HG02759 (cell line): Measurements from ENCODE around the gene MBLAC1.
A peak's percentile ranks its signal among the peaks of the same experiment; 100 is the strongest.

Experiments used
- ATAC-seq: cut with Tn5 transposase; IDR thresholded peaks from one replicate; pipeline ENCODE4 v1.9.1; 2021; ENCODE audit warnings: mild to moderate bottlenecking, moderate library complexity; ENCODE audit not compliant: unreplicated experiment

MBLAC1 gene, protein sequence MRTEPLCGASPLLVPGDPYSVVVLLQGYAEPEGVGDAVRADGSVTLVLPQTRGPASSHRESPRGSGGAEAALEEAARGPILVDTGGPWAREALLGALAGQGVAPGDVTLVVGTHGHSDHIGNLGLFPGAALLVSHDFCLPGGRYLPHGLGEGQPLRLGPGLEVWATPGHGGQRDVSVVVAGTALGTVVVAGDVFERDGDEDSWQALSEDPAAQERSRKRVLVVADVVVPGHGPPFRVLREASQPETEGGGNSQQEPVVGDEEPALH

GRCh38 chr7:100126931-100127865, at the start of gene MBLAC1:
Gene MBLAC1, plus strand, starts transcription at chr7:100126967. Its CDS starts 429 bp downstream, at chr7:100127396.
- ATAC-seq = peak; percentile 65

DNA sequence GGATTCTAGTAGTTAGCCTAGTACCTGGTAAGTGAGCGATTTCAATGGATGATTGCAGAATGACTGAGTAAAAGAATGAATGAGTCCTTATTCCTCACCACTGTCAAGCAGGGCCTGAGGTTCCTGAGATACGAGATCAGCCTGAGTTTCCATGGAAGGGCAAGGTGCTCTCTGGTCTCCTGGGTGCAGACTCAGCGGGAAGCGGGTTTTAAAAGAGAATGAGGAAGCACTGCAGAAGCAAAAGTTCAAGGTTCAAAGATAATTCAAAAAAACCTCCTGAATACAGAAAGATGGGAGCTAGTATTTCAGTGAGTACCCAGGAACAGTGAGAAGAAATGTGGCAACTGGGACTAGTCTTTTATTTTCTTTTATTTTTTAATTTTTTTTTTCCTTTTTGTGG, 49.6 kb upstream of the MBLAC1 start:
- ATAC-seq = no peak

DNA sequence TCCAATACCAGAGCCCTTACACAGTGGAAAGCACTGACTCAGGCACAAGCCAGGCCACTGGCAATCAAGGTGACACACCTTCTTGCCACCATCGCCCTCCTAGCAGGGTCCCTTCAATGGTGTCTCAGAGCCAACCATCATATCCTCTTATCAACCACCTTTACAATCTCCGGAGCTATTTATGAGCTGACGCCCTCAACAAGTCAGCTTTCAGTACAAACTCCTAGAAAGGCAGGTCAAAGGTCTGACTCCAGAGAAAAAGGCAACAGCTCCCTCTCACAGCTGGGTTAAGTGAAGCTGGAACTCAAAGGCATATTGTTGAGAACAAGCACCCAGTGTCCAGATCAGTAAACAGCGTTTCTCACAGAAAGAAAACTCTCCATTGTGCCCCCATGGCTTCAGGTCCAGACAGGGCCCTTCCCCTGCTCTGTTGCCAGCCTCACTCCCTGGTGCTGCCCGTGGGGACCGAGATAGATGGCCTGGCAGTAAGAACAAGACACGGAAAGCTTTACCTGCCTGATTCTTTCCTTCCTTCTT, 47.7 kb upstream of the MBLAC1 start:
- no peak for ATAC-seq

DNA sequence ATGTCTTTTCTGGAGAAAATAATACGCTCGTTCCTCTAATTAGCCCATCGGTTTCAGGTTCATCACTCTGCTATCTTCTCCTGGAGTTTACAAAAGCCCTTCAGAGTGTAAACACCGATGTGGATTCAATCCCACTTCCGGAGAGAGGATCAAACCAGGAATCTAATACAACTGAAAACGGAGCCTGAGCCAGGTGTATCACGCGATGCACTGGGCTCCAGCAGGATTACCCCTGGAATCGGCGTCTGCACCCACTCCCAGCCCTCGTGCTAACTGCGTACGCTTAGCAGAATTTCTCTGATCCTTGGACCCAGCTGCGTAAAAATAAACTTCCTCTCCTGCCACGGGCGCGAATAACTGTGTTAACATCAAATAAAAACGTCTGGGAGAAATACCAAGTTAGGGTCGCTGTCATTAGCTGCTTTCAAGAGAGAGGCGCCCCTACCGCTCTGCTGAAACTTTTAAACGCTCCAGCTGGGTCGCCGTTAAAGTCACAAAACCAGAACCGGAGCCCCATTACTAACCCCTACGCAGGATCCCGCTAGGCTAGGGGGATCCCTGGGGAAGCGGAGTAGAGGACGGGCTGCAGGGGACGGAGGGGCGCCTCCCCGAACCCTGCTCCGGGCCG, 45.7 kb upstream of the MBLAC1 start:
- ATAC-seq = no peak

- ATAC-seq = peak; percentile 86
These were observed 45.1 kb upstream of the MBLAC1 start, which contains the start of gene ZNF3 for GRCh38 chr7:100081535-100082102. Gene ZNF3, minus strand, starts transcription at chr7:100081723. Its CDS starts 4,366 bp downstream, at chr7:100077357.

GRCh38 chr7:100082978-100083377, 43.8 kb upstream of the MBLAC1 start:
- no peak for ATAC-seq

DNA sequence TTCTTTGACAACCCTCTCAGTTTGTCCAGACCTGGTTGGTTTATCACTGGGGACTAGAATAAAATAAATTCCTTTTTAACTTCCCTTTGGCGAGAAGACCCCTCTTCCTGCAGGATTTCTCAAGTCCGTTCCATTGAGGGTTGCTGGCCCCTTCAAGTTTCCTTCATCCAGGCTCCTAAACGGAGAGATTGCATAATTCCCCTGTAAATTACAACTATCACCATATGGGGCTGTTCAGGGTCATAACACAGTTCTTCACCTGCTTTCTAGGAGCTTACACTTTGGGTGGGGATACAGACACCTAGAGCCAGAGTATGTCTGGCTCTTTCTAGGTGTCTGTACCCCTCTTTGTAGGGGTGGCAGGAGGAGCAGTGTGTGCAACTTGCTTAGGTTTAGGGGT, 41.3 kb upstream of the MBLAC1 start:
- no peak for ATAC-seq

DNA sequence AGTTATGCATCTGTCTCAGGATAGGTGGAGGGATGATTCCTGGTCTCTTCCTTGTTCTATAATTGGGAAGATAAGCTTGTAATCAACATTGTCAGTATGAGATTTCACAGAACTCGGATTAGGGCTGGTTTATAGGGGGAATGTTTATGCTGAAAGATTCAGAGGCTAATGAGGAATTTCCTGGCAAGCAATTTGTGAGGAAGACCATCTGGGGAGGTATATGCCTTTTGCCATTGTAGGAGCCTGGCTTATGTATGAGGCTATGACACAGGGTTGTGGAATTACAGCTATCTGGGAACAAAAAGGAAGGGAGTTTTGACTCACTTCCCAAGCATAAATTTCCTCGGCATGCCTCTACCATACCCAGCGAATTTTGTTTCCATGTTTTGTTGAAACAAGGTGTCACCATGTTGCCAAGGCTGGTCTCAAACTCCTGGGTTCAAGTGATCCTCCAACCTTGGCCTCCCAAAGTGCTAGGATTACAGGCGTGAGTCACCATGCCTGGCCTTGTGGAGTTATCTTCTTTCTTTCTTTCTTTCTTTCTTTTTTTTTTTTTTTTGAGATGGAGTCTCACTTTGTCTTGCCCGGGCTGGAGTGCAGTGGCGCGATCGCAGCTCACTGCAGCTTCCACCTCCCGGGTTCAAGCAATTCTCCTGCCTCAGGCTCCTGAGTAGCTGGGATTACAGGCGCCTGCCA, 39.6 kb upstream of the MBLAC1 start:
- no peak for ATAC-seq

DNA sequence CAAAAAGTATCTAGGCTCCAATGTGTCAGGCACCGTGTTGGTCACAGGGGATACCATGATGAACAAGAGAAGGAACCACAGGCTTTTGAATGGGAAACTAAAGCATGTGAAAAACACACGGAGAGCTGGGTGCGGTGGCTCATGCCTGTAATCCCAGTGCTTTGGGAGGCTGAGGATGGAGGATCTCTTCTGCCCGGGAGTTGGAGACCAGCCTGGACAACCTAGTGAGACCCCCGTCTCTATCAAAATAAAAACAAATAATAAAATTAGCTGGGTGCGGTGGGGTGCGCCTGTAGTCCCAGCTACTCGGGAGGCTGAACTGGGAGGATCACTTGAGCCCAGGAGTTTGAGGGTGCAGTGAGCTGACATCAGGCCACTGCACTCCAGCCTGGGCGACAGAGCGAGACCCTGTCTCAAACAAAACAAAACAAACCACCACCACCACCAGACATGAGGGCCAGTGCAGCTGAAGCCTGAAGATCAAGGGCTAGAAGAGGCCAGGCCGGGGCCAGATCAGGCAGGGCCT, 38.6 kb upstream of the MBLAC1 start:
- peak; percentile 29 for ATAC-seq

- peak; percentile 74 for ATAC-seq
These were observed 37.9 kb upstream of the MBLAC1 start, which contains the start of gene COPS6 for GRCh38 chr7:100088621-100089457. Gene COPS6, plus strand, starts transcription at chr7:100088969. Its CDS starts 22 bp downstream, at chr7:100088991.

DNA sequence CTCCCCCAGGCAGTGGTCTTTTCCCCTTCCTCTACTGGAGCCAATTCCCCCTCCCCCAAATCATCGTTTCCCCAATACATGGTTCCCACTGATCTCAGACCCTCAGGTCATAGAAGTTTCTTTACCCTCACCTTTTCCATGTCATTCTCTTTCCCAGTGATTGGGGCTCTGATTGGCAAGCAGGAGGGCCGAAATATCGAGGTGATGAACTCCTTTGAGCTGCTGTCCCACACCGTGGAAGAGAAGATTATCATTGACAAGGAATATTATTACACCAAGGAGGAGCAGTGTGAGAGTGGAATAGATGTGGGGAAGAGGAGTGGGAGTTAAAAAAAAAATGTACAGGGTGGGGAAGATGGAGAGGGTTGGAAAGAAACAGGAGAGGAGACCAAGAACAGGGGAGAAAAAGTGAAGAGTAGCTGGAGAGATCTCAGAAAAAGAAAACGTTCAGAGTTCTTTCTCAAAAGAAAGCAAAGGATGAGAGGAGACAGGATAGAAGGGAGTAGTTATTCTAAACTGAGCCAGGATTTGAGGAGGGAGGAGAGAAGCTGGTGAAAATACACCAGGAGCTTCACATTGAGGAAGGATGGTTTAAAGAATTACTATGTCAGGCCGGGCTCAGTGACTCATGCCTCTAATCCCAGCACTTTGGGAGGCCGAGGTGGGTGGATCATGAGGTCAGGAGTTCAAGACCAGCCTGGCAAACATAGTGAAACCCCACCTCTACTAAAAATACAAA, 37.1 kb upstream of the MBLAC1 start:
- no peak for ATAC-seq

DNA sequence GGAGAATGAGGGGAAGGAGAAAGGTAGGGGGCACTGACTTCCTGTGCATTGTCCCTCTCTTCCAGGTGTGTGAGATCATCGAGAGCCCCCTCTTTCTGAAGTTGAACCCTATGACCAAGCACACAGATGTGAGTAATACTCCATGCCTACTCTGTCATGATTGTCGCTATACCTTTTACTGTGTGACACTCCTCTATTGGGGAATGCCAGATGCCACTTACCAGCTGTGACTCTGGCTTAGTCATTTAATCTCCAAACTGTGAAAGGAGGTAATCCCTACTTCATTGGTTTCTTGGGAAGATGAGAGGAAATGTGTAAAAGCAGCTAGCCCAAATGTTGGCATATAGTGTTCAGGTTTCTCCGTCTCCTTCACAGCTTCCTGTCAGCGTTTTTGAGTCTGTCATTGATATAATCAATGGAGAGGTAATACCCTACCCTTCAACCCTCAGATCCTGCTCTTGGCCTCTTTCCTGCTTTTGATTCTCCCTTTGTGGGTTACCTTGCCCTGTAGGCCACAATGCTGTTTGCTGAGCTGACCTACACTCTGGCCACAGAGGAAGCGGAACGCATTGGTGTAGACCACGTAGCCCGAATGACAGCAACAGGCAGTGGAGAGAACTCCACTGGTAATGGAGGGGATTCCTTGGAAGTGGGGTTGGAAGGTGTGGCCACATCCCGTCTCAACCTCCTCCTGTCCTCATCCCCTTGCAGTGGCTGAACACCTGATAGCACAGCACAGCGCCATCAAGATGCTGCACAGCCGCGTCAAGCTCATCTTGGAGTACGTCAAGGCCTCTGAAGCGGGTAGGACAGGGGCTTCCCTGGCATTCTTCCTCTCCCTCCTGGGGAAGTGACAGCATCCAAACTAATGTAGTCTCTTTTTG, 36.0 kb upstream of the MBLAC1 start:
- no peak for ATAC-seq

DNA sequence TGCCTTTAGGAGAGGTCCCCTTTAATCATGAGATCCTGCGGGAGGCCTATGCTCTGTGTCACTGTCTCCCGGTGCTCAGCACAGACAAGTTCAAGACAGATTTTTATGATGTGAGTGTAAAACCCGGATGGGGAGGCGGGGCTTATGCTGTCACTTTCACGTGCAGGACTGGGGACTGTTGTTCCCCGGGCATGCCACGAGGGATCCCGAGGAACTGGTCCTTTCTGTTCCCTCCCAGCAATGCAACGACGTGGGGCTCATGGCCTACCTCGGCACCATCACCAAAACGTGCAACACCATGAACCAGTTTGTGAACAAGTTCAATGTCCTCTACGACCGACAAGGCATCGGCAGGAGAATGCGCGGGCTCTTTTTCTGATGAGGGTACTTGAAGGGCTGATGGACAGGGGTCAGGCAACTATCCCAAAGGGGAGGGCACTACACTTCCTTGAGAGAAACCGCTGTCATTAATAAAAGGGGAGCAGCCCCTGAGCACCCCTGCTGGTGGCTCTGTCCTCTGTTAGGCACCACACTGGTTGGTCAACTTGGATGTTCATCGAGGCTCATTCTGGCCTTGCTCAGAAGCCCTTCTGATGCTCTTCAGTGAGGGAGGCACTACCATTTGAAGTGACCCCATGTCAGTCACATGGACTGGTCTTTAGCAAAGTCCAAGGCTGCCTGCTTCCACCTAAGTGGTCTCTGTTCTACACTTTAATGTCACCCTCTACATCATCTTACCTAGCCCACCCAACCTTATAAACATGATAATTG, 35.2 kb upstream of the MBLAC1 start:
- ATAC-seq = no peak

DNA sequence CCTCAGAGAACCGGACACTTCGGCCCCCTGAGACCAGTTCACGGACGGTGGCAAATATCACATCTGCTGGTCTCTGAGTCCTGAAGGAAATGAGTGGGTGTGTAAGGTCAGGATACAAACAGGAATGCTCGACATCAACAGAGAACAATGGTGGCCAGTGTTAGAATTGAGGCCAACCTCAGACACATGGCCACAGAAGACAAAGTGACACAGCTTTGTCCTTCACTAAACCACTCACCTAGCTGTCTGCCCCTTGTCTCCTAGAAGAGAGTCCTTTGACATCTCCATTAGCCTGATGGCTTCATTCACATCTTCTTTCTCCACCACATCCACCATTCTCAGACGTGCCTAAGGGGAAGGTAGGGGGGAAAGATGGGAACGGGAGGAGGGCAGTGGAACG, 33.7 kb upstream of the MBLAC1 start:
- no peak for ATAC-seq

DNA sequence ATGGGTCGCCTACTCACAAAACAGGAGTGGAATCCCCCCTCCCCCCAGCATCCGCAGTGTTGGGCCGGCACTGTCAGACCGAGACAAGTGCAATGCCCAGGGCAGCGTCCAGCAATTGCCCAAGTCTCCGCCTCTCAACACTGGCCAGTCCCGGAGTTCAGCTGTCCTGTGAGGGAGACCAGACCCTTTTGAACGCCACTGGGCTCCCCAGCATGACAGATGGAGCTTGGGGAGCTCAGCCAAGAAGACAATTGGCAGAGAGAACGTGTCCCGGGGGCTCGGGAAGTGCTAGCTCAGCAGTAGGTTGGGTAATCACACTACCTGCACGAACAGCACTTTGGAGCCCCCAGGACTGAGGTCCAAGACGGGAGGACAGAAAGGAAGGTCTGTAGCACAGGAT, 33.3 kb upstream of the MBLAC1 start:
- ATAC-seq = no peak

GRCh38 chr7:100093925-100094486, 32.8 kb upstream of the MBLAC1 start:
- ATAC-seq = no peak
